ENCODE results near the gene POLR2I.

The POLR2I gene

DNA sequence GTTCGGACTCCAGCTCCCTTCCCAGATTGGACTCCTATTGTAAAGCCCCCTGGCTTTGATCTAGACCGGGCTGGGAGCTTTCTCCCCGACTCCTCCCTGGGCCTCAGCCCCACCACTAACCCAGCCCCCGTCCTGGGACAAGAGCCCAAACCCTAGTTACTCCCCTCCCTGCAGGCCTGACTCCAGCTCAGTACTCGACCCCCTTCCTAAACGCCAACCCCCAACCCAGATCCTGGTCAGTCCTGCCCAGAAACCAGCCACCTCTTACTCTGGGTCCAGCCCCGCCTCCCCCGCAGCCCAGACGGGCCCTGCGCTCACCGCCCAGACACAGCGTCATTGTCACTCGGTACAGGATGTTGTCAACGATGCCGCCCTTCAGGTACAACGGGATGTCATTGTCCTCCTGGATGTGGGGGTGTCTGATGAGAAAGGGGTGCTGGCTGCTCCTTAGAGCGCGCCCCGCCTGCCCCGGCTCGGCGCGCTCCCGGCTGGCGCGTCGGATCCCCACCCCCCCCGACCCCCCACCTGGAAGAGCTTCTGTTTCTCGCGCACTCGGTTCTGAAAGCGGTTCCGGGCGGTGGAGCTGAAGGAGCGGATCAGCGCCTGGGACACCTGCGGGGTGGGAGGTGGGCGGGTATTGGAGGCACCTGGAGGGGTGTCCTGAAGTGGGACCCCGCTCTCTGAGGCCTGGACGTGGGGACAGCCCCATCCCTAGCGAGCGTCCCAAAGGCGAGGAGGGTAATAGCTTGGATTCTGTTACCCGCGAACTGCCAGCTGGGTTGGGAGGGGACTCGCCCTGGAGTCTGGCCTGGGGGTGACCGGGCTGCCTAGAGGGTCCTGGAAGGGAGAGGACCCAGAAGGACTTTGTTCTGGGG is 36.7 kb upstream of the POLR2I start:
- H3K4me3 ChIP-seq (ENCODE audit: low read depth, low read length): no peak overlapping the region
- TF ChIP-seq CTCF (IDR thresholded peaks at IDR 0.05; ENCODE audit: borderline replicate concordance, insufficient read depth, low read depth, low read length): no peak

DNA sequence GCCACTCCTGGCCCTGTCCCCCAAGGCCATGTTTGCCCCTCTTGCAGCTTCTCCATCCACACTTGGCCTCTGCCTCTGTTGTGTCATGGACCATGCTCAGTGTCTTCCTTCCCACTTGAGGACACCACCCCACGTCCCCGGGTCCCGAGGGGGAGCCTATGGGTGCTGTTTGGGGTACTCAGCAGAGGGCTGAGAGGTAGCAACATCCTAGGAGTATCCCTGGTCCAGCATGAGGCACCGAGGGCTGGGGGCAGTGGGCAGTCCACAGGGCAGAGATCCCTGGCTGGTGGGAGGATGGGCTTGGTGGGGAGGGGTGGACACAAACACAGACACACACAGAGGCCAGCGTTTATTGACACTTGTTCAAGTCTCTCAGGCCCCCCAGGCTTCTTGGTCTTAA is 35.9 kb upstream of the POLR2I start:
- H3K4me3 ChIP-seq (ENCODE audit: low read depth, low read length): no peak overlapping the region
- no peak for TF ChIP-seq CTCF (IDR thresholded peaks at IDR 0.05; ENCODE audit: borderline replicate concordance, insufficient read depth, low read depth, low read length)

DNA sequence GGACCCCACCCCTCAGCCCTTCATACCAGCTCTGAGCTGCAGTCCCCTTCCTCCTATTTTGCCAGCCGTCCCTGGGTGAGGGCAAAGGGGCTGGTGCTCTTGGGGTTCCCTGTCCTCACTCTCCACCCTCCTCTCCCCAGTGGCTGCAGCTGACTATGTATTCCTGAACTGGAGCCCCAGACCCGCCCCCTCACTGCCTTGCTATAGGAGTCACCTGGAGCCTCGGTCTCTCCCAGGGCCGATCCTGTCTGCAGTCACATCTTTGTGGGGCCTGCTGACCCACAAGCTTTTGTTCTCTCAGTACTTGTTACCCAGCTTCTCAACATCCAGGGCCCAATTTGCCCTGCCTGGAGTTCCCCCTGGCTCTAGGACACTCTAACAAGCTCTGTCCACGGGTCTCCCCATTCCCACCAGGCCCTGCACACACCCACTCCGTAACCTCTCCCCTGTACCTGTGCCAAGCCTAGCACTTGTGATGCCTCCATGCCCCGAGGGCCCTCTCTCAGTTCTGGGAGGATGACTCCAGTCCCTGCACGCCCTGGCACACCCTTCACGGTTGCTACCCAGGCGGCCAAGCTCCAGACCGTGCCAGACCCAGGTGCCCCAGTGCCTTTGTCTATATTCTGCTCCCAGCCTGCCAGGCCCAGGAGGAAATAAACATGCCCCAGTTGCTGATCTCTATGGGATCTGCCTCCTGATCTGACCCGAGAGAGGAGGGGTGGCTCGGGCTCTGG is 35.2 kb upstream of the POLR2I start:
- no peak for TF ChIP-seq CTCF (IDR thresholded peaks at IDR 0.05; ENCODE audit: borderline replicate concordance, insufficient read depth, low read depth, low read length)
- no peak overlapping the region for H3K4me3 ChIP-seq (ENCODE audit: low read depth, low read length)

GRCh38 chr19:36144624-36145023 is 29.9 kb upstream of the POLR2I start:
- no peak overlapping the region for H3K4me3 ChIP-seq (ENCODE audit: low read depth, low read length)
- TF ChIP-seq CTCF (IDR thresholded peaks at IDR 0.05; ENCODE audit: borderline replicate concordance, insufficient read depth, low read depth, low read length): no peak

DNA sequence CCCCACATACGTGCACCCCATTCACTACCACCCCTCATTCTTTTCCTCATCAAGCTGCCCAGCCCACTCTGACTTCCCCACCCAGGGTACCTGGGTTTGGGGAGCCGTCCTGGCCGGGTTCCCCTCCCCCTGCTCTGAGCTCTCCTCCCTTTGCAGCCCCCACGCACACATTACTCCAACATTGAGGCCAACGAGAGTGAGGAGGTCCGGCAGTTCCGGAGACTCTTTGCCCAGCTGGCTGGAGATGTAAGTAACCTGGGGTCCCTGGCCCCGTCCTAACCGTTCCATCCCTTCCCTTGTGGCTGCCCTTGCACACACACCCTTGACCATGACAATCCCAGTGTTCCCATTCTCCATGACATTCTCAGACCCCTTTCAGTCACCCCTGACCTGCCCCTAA is 27.8 kb upstream of the POLR2I start:
- TF ChIP-seq CTCF (IDR thresholded peaks at IDR 0.05; ENCODE audit: borderline replicate concordance, insufficient read depth, low read depth, low read length): no peak
- no peak overlapping the region for H3K4me3 ChIP-seq (ENCODE audit: low read depth, low read length)

- TF ChIP-seq CTCF (IDR thresholded peaks at IDR 0.05; ENCODE audit: borderline replicate concordance, insufficient read depth, low read depth, low read length): no peak
- no peak overlapping the region for H3K4me3 ChIP-seq (ENCODE audit: low read depth, low read length)
Measured at GRCh38 chr19:36142046-36142445, 27.4 kb upstream of the POLR2I start.

Data from GM12875 (cell line).